Fibroblast of skin of abdomen (primary cell): ENCODE measurements around the gene FNDC8.
"Not testable (repeated sequence)": the region's sequence is repeated elsewhere in the genome, so short reads cannot be mapped to it uniquely, and the experiment has no call there.

Experiments
- DNase-seq: peaks from one replicate; pipeline ENCODE4 v3.0.0-alpha.2; 2013

The FNDC8 gene

DNA sequence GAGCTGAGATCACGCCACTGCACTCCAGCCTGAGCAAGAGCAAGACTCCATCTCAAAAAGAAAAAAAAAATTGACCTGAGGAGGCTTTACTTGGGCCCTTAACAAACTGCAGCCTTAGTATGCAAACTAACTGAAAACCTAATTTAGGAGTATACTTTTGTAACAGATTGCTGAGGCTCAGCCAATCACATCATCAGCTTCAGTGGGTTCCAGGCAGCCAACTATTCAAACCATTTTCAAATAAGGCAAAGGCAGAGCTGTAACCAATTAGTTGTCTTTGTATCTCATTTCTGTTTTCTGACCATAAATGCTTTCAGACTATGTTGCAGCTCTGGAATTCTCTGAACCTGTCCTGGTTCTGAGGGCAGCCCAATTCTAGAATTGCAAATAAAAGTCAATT lies 25.7 kb upstream of the FNDC8 start:
- no peak for DNase-seq

DNA sequence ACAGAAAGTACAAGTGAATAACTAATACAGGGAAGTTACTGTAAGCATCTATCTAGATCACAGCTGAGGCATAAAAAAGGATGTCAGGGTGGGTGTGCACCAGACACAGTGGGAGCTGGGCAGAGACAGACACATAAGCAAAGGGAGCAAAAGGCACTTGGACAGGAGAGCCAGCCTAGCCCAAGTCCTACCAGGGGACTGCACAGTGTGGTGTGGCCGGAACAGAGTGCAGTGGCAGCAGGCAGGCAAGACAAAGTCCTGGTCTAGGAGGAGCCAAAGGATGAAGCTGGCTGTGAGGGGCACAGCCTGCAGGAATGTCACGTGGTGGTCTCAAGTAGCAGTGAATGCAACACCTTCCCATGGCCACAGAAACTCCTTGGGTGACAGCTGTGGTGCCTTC lies 23.6 kb upstream of the FNDC8 start:
- no peak for DNase-seq

DNA sequence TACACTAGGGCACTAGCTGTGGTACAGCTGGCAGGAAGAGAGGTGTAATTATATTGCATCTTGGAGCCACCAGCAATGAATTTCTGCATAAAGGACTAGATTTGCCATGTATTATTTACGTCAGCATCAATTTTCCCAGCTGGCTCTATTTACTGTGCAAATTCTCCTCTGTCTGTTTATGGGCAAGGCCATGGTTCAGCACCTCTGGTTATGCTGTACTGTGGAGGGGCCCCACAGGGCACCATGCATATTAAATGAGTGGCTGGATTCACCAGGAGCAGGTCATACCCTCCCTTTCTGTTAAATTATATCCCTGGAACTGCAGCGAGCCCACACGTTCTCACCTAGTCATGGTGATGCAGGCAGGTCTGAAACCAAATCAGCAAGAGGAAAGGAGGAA lies 21.5 kb upstream of the FNDC8 start:
- DNase-seq, result no peak

DNA sequence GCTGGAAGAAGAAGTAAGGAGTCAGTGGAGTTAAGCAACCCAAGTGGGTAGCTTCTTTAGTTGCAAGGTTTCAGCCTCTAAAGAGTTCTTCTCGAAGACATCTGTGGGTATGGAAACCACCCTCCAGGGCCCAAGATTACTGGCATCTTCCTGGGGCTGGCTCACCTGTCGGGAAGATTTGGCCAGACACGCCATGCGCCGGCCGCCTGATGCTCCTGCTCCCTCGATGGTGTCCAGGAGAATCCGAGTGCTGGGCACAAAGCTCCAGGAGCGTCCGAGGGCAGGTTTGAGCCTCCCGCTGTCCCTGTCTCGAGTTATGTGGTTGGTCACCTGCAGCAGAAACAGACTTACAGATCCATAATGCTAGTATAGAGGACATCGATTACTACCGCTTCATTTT lies 20.4 kb upstream of the FNDC8 start:
- no peak for DNase-seq

DNA sequence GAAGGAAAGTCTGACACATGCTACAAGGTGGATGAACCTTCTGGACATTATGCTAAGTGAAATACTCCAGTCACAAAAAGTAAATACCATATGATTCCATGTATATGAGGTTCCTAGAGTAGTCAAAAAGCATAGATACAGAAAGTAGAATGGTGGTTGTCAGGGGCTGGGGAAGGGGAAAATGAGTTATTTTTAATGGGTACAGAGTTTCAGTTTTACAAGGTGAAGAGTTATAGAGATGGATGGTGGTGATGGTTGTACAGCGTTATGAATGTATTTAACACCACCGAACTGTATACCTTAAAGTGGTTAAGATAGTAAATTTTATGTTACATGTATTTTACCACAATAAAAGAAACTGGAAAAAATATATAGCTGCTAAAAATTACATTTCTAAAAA lies 19.7 kb upstream of the FNDC8 start:
- no peak for DNase-seq

DNA sequence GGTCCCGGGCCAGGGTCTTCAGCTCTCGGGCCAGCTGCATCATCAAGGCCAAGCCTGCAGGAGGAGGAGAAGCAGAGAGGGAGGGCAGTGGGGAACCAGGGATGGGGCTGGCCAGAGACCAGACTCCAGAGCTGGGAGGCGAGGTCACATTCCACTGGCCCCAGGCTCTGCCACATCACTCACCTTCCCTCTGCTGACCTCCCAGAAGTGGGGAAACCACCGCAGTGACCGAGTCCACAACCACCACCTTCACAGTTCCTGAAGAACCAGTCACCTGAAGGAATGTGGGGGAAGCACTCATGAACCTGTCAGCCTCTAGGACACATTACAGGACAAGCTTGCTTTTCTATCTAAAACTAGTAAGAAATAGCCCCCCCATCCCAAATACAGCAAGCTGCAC lies 18.1 kb upstream of the FNDC8 start:
- DNase-seq, result no peak

DNA sequence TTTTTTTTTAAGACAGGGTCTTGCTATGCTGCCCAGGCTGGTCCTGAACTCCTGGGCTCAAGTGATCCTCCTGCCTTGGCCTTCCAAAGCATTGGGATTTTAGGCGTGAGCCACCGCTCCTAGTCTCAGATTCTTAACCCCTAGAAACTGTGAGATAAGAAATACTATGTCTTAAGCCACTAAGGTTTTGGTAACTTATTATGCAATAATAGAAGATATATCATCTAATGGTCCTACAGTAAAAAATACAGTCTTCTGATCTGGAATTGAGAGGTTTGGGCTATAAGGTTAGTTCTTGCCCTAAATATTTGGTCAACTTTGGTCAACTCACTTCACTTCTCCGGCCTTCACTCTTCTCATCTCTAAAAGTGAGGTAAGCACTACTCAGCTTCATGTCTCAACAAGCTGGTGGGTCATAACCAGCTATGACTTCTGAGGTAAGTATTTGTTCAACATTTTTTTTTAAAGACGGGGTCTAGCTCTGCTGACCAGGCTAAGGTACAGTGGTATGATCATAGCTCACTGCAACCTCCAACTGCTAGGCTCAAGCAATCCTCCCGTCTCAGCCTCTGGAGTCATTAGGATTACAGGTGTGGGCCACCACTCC lies 16.5 kb upstream of the FNDC8 start:
- DNase-seq, result no peak

DNA sequence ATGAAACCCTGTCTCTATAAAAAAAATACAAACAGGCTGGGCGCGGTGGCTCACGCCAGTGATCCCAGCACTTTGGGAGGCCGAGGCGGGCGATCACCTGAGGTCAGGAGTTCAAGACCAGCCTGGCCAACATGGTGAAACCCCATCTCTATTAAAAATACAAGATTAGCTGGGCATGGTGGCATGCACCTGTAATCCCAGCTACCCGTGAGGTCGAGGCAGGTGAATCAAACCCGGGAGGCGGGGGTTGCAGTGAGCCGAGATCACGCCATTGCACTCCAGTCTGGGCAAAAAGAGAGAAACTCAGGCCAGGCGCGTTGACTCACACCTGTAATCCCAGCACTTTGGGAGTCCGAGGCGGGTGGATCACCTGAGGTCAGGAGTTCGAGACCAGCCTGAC lies 10.6 kb upstream of the FNDC8 start:
- not testable (repeated sequence) for DNase-seq

DNA sequence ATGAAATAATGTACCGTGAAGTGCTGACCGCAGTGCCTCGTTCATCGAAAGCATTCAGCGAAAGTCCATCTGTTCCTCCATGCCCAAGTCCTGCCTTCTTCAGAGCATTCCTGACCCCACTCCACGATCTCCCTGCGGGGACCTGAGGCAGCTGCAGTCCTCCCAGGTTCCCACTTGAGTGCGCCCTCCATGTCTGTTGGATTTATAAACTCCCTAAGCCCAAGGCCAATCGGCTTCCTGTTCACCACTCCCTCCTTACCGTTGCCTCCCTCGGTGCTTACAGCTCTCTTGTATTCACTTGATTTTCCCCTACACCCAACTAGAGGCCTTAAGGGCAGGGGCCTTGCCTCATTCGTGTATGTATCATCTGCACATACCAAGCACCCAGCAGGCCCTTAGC lies 4.6 kb upstream of the FNDC8 start:
- DNase-seq, result no peak

DNA sequence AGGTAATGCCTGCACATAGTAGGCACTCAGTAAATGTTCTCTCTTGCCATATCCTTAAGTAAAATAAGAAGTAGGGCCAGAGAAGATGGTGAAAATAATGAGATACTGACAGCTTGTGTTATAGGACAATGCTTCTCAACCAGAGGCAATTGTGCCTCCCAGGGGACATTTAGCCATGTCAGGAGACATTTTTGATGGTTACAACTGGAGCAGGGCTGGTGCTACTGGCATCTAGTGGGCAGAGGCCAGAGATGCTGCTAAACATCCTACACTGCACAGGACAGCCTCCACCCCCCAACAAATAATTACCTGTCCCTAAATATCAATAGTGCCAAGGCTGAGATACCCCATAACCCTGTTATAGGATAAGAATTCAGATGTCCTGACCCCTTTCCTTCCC lies 3.4 kb upstream of the FNDC8 start:
- DNase-seq, result peak; percentile 27

DNA sequence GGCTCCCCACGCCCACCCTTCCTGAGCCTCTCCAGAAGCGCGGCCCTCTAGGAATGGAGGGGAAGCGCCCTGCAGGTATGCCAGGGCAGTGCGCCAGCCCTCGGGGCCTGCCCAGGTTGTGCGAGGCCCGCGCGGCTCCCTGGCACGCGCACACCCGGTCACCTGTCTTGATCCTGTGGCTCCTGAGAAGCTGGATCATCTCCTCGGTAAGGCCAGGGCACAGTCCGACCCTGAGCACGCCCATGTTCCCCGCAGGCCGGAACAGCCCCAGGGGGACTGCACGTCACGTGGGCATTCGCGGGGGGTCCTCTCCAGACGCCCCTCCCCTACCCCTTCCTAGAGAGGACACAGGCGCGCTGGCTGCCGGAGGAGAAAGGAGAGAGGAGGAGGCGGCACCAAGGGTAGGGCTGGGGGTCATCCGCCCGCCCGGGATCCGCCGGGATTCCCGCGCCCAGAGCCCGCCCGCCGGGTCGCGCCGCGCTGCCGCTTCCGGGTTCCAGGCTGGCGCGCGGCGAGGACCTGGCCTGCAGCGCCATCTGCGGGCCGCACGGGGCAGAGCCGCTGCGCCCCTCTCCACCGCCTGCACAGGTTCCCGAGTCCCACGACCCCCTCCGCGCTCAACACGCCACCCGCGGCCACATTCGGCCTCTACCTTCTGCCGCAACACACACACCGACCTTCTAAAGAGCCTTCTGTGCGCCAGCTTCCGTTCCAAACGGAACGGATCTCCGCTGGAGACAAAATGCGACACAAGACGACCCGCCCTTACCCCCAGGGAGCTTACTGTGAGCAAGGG lies 1.8 kb upstream of the FNDC8 start, which contains the start of gene RAD51D:
TSS of gene RAD51D (minus strand) at position 491 of the 796 bp plus-strand sequence. CDS start at position 244, 247 bp downstream.
- DNase-seq, result peak; percentile 71

DNA sequence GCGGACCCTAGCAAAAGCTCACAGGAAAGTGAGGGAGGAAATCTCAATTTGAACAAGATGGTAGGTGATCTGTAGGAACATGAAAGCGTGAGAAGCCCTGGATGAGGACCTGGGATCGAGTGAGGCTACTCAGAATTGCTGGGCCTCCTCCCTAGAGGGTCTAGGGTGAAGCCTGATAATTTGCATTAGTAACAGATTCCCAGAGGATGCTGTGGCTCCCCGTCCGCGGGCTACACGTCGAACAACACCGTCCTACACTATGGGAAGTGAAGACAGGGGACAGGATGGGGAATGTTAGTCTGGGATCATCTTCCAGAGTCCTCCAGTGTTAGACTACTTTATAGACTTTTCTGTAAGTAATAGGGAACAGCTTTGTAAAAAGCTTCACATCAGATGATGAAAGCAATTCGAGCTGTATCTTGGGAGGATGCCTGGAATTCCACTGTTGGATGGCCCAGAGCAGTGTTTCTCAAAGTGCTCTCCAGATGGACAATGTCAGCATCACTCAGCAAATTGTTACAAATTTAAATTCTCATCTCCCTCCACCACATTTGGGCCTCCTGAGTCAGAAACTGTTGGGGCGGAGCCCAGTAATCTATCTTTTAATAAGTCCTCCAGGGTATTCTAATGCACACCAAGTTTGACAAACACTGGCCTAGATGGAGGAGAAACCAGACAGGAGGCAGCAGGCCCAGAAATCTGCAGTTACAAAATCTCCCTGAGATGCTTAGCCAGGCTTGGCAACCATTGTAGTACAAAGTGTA lies 6.5 kb downstream of the FNDC8 start:
- DNase-seq, result peak; percentile 85

DNA sequence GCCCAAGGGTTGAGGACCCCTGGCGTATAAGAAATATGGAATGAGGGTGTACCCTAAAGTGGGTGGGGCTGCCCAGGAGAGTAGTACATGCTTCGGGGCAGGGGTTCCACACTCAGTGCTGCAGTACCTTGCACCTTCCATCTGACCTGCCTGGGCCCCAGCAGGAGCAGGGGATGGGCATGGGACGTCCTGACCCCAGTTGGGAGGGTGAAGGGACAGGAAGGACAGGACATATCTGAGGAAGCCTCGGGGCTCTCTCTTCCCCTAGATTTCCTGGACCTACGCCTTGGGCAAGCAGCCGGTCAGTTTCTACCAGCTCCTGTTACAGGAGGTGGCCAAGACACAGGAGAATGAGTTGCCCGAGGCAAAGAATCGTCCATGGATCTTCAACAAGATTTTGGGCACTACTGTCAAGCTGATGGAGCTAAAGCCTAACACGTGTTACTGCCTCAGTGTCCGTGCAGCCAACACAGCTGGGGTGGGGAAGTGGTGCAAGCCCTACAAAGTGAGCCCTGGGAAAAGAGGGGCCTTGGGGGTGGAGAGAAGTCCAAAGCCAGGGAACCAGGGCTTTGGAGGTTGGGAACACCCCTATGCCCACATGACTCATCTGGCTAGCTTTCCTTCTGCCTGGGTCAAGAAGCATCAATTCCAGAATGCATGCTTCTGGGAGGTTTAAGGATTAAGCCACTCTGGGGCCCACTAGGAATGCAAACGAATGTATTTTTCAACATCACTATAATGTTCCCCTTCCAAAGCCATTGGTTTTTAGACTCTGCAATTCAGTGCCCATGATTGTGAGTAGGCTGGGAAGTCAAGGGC lies 7.9 kb downstream of the FNDC8 start:
- DNase-seq, result no peak

DNA sequence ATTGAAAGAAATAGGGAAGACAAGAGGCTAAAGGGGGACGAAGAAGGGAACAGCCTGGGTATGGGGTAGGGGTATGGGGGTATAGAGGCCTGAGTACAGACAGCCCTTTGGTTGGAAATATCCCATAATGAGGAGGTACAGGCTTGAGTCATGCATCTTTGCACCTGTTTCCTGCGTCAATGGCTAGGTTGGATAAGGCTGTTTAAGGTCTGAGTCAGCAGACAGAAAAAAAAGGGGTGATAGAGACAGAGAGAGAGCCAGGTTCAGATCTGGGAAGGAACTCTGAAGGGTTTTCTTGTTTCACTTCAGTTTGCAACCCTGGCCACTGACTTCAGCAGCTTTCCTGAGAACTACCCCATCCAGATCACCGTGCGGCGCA lies 8.5 kb downstream of the FNDC8 start:
- no peak for DNase-seq

DNA sequence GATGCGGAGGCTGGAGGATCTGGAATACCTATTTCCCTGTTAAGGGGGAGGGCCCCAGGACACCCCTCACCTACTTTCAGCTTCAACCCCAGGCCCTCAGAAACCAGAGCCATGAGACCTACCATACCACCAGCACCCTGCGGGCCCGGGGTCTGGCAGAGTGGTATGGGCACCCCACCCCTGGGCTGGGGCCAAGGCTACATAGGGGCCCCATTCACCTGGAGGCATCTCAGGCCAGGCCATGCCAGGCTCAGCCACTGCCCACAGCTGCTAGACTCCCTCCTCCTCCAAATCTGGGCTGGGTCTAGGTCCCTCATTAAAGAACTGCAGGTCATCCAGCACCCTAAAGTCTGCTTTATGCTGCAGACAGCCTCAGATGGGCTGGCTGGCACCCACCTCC lies 9.0 kb downstream of the FNDC8 start:
- no peak for DNase-seq

DNA sequence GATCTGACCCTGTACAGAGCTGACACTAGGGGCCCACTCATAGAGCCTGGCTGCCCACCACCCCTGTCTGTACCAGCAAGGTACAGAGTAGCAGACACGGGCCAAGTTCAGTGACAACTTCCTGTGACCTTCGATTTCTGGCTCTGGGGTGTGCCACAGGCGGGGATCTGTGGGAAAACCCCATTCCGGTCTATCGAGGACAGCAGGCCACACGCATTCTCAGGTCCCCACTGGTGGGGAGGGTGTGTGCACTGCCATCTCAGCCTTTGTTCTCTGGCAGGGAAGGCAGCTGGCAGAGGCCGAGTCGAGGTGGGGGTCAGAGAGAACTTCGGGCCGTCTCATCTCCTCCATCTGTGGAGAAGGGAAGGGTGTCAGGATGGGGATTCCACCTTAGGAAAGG lies 10.7 kb downstream of the FNDC8 start:
- no peak for DNase-seq

DNA sequence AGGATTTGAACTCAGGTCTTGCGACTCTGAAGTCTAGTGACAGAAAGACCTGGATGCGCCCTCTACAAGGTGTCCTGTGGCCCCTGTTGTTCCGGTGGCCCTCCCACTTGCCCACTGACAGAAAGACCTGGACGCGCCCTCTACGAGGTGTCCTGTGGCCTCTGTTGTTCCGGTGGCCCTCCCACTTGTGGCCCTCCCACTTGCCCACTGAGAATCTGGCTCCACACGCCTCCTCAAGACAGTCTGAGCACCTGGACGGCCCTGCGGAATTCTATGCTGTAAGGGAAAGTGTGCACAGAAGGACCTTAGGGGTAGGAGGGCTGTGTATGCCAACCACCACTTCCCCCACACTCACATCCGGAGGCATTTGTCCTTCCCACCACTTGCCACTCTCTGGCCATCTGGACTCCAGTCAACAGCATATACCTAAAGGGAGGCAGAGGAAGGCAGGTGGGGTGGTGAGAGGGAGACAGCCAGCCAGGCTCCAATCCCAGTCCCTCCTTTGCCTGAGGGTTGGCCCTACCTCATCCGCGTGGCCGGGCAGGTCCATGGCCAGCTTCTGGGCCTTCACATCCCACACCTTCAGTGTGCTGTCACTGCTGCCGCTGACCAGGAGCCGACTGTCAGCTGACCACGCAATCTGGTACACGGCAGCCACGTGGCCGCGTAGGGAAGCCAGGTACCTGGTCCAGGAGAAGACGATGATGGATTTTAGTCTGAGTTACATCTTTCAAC lies 11.6 kb downstream of the FNDC8 start:
- DNase-seq, result no peak

DNA sequence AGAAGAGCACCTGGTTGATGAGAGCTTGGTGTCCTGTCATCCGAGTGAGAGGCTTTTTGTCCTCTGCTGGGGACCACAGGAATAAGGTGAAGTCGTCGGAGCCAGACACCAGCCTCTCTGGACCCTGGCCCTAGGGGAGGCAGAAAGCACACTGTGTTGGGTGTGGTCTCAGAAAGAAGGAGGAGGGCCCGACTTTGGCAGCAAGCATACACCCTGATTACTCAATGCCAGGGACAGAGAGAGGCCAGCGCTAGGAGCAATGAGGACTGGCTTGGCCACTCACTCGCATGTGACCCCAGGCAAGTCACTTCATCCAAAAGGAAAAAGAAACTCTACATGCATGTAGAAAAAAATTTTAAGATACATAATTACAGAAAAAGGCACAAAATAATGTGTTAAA lies 13.9 kb downstream of the FNDC8 start:
- DNase-seq, result no peak

DNA sequence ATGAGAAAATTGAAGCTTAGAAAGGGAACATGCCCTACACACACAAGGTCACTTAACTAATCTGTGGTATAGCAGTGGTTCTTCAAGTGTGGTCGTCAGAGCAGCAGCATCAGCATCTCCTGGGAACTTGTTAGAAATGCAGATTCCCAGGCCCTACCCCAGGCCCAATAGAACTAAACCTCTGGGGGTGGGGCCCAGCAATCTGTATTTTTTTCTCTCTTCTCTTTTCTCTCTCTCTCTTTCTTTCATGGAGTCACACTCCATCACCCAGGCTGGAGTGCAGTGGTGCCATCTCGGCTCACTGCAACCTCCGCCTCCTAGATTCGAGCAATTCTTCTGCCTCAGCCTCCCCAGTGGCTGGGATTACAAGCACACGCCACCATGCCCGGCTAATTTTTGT lies 16.8 kb downstream of the FNDC8 start:
- no peak for DNase-seq

DNA sequence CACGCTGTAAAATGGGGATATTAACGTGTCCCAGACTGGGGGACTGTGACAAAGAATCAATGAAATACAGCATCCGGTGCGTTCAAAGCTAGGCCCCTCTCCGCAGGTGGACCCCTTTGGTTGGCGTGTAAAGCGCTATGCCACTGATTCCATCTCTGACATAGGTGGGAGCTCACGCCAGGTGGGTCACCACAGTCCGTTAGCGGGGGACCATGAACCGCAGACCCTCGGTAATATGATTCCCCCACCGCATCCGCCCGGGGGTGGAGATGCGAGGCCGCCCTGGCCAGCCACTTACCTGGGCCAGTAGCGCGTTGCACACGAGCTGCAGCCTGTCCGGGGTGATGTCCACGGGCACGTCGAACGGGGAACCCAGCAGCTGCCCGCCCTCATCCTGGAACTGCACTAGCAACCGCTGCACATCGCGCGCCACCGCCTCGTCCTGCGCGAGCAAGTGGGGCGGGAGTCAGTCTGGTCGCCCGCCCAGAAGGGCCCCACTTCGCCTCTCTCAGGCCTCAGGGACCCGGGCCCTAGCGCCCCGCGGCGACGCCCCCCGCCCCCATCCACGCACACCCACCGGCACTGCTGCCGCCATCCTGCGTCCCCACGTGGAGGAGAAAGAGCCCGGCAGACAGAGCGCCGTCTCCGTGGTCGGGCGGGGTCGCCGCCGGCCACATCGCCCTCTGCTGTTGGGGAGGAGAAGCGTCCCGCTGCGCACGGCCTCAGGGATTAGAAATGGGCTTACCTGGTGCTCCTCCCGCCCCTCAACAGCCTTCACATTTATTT lies 20.5 kb downstream of the FNDC8 start, which contains the start of gene NLE1:
TSS of gene NLE1 (minus strand) at position 623 of the 786 bp plus-strand sequence. CDS start at position 595, 28 bp downstream.
- DNase-seq, result peak; percentile 81

DNA sequence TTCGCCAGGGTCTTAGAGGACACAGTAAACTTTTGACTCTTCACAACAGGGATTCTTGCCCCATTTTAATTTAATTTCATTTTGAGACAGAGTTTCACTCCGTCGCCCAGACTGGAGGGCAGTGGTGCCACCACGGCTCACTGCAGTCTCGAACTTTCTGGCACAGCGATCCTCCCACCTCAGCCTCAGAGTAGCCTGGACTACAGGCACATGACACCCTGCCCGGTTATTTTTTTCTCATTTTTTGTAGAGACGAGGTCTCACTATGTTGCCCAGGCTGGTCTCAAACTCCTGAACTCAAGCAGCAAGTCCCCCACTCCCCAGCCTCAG lies 21.0 kb downstream of the FNDC8 start:
- no peak for DNase-seq
